Calu3 (cell line): ENCODE data around the gene PLEKHG2. TPM values are rescaled to one million over a fixed set of nuclear protein-coding genes. Genes with fewer than 3 reads are reported as not detected.

Experiments
- BruUV-seq: library from RNA; stranded (reverse); fragments of 400-500 nt; replicated peaks from 2 replicates; lab custom pipeline; 2021; lab: Mats Ljungman, UMichigan
- CTCF ChIA-PET: fragments of 300-600 bp; sonication (Branson Sonifier 250); formaldehyde crosslinking; loops from one replicate; lab custom pipeline; 2022; ENCODE audit warnings: antibody characterized with exemption; lab: Charles Lee
- DNase-seq: peaks from one replicate; pipeline ENCODE4 v3.0.0; 2022
- H3K27ac Mint-ChIP-seq: one replicate; pipeline ENCODE4 v1.8.0; 2022; ENCODE audit warnings: mixed read lengths; ENCODE audit not compliant: unreplicated experiment
- H3K27me3 Mint-ChIP-seq: one replicate; pipeline ENCODE4 v1.8.0; 2022; ENCODE audit warnings: mixed read lengths; ENCODE audit not compliant: unreplicated experiment
- H3K36me3 Mint-ChIP-seq: one replicate; pipeline ENCODE4 v1.8.0; 2022; ENCODE audit warnings: mild to moderate bottlenecking, moderate library complexity, mixed read lengths; ENCODE audit not compliant: insufficient read depth, unreplicated experiment
- H3K4me1 Mint-ChIP-seq: one replicate; pipeline ENCODE4 v1.8.0; 2022; ENCODE audit warnings: mild to moderate bottlenecking, low read depth, mixed read lengths; ENCODE audit not compliant: unreplicated experiment
- H3K4me3 Mint-ChIP-seq: one replicate; pipeline ENCODE4 v1.8.0; 2022; ENCODE audit warnings: mild to moderate bottlenecking, low read depth, moderate library complexity, mixed read lengths; ENCODE audit not compliant: unreplicated experiment
- H3K9me3 Mint-ChIP-seq: one replicate; pipeline ENCODE4 v1.8.0; 2022; ENCODE audit warnings: low read depth, mixed read lengths; ENCODE audit not compliant: unreplicated experiment
- CTCF ChIP-seq: fragments of 200-600 bp; IDR thresholded peaks from one replicate; pipeline ENCODE4 v1.8.0; 2022; ENCODE audit warnings: antibody characterized with exemption; ENCODE audit not compliant: unreplicated experiment
- intact Hi-C: fragments of 100-400 bp; cut with micrococcal nuclease; formaldehyde crosslinking; loops from one replicate; pipeline ENCODE4 v1.10.0; 2022; ENCODE audit not compliant: unreplicated experiment
- total RNA-seq: library from RNA; stranded (reverse); gene quantifications from 2 replicates; pipeline ENCODE4 v1.2.3, GENCODE V29; 2022

Gene PLEKHG2
- total RNA-seq, 1 experiment from 2014 or later: 65.3 TPM

- Mint-ChIP-seq H3K27ac (no peak overlapping the region), H3K36me3 (peaks cover 66% of the 10 kb centered on the region), H3K4me1 (peaks cover 29% of the 10 kb centered on the region), H3K9me3 (no peaks in the 10 kb centered on the region), H3K4me3 (no peak overlapping the region), H3K27me3 (no peaks in the 10 kb centered on the region)
- no peak for TF ChIP-seq CTCF
- intact Hi-C loops: no loop called here
- BruUV-seq: no TSS peak
- CTCF ChIA-PET: interaction anchor here (1.7 kb wide), 1 partner anchor 11 kb away, joined by 4 read pairs; no protein-coding TSS in a partner anchor
- DNase-seq: no peak
Observed at GRCh38 chr19:39415111-39416046, 2.9 kb downstream of the PLEKHG2 start.

GRCh38 chr19:39416152-39417120 is 4.0 kb downstream of the PLEKHG2 start:
- no peaks in the 10 kb centered on the region for H3K27me3 Mint-ChIP-seq

GRCh38 chr19:39417463-39418181 is 5.2 kb downstream of the PLEKHG2 start:
- H3K9me3 Mint-ChIP-seq: no peaks in the 10 kb centered on the region
- H3K27ac Mint-ChIP-seq: no peak overlapping the region
- BruUV-seq: no TSS peak
- H3K4me1 Mint-ChIP-seq: peaks cover 11% of the 10 kb centered on the region
- TF ChIP-seq CTCF: no peak
- DNase-seq: no peak
- intact Hi-C loops: no loop called here
- CTCF ChIA-PET: interaction anchor here (1.2 kb wide), 1 partner anchor 10 kb away, joined by 3 read pairs; no protein-coding TSS in a partner anchor
- no peaks in the 10 kb centered on the region for H3K27me3 Mint-ChIP-seq
- no peak overlapping the region for H3K4me3 Mint-ChIP-seq
- H3K36me3 Mint-ChIP-seq: peaks cover 56% of the 10 kb centered on the region

More at GRCh38 chr19:39416152-39417120, 4.0 kb downstream of the PLEKHG2 start:
- no peak for DNase-seq
- intact Hi-C loops: no loop called here
- Mint-ChIP-seq H3K36me3 (peaks cover 60% of the 10 kb centered on the region), H3K27ac (no peak overlapping the region), H3K4me3 (no peak overlapping the region), H3K4me1 (peaks cover 18% of the 10 kb centered on the region), H3K9me3 (no peaks in the 10 kb centered on the region)
- no peak for TF ChIP-seq CTCF
- CTCF ChIA-PET: interaction anchor here (0.6 kb wide), 1 partner anchor 23 kb away, joined by 3 read pairs; no protein-coding TSS in a partner anchor
- BruUV-seq: no TSS peak
